ENCODE measurements around the gene SYTL3. TPM values are rescaled to one million over a fixed set of nuclear protein-coding genes. Genes with fewer than 3 reads are reported as not detected.

The SYTL3 gene
- total and polyA plus RNA-seq, 2 of the 8 experiments (the other 6 are each of a cell fraction or from before 2014, with no cell fraction given) = 0.27 to 0.99 TPM

GRCh38 chr6:158610319-158610968, 39.4 kb upstream of the SYTL3 start:
- DNase-seq (ENCODE audit: low read depth in 1 of 2, low spot score in 2 of 2) = no peak
- H3K79me1 ChIP-seq (ENCODE audit: low read depth, low read length) = no peaks in the 10 kb centered on the region; the same call in 1 of the 2 replicates
- 90% methylated on average over 9 of the region's 9 CpGs; no CpG with 5 or more reads in 1 of the 2 experiments for WGBS, 2 experiments (ENCODE audit: extremely low coverage in 1 of 2, insufficient coverage in 1 of 2, insufficient read length in 1 of 2, insufficient replicate concordance in 2 of 2, low coverage in 1 of 2, low lambda C conversion rate in 2 of 2, missing lambda C conversion rate in 1 of 2)
- no peak overlapping the region for H3K18ac ChIP-seq (ENCODE audit: extremely low read depth, low read length)
- peak overlapping the region; percentile 99; the same call in 1 of the 2 replicates for H2BK12ac ChIP-seq (ENCODE audit: low read depth, low read length)
- peaks cover 0 to 2% of the 10 kb centered on the region in 2 experiments for H4K20me1 ChIP-seq (replicated peaks in 1 of 2; ENCODE audit: control insufficient read depth in 1 of 2, insufficient read depth in 2 of 2, low read length in 2 of 2)
- no peak overlapping the region; the same call in 1 of the 2 replicates for H2BK5ac ChIP-seq (ENCODE audit: low read depth, low read length)
- peaks cover 0 to 6% of the 10 kb centered on the region in 2 experiments; a peak in 1 of 4 replicates for H3K79me2 ChIP-seq (ENCODE audit: control insufficient read depth in 1 of 2, insufficient read depth in 2 of 2, low read length in 2 of 2)
- H4K91ac ChIP-seq (replicated peaks; ENCODE audit: insufficient read length, low read length) = no peak overlapping the region
- no peak overlapping the region for H3K4ac ChIP-seq (replicated peaks; ENCODE audit: insufficient read length, low read depth, low read length)
- H3K4me3 ChIP-seq (ENCODE audit: extremely low read depth in 1 of 4, insufficient read depth in 2 of 4, low read depth in 3 of 4, low read length in 4 of 4) = no peak overlapping the region
- H2BK15ac ChIP-seq (ENCODE audit: low read length) = no peak overlapping the region
- H2BK120ac ChIP-seq (replicated peaks; ENCODE audit: low read depth, low read length) = no peak overlapping the region
- no peak overlapping the region for H3K14ac ChIP-seq (ENCODE audit: insufficient read length)
- no peak for TF ChIP-seq POLR2AphosphoS5 (IDR thresholded peaks at IDR 0.05; ENCODE audit: low read depth, low read length)
- no peak for TF ChIP-seq EP300 (IDR thresholded peaks at IDR 0.05; ENCODE audit: borderline replicate concordance in 1 of 2, low read depth in 2 of 2, low read length in 2 of 2)
- no peak for TF ChIP-seq TCF12 (IDR thresholded peaks at IDR 0.05; ENCODE audit: low read depth, low read length)
- TF ChIP-seq RAD21 (IDR thresholded peaks at IDR 0.05 in 1 of 2, conservative IDR thresholded peaks at IDR 0.05 in 1 of 2; ENCODE audit: low read depth in 2 of 2, low read length in 2 of 2) = no peak
- TF ChIP-seq EGR1 (IDR thresholded peaks at IDR 0.05; ENCODE audit: borderline replicate concordance, low read depth, low read length) = no peak
- no peak for TF ChIP-seq ZNF274 (IDR thresholded peaks at IDR 0.05; ENCODE audit: borderline replicate concordance, extremely low read depth, low read length)
- TF ChIP-seq CBX8 (IDR thresholded peaks at IDR 0.05; ENCODE audit: borderline replicate concordance, low read depth, low read length) = no peak
- TF ChIP-seq SP4 (IDR thresholded peaks at IDR 0.05; ENCODE audit: low read length) = no peak
- TF ChIP-seq KDM4A (IDR thresholded peaks at IDR 0.05; ENCODE audit: low read depth, low read length, severe bottlenecking) = no peak
- no peak for TF ChIP-seq RXRA (IDR thresholded peaks at IDR 0.05; ENCODE audit: insufficient read depth, low read depth, low read length)
- TF ChIP-seq SIX5 (IDR thresholded peaks at IDR 0.05; ENCODE audit: low read depth, low read length) = no peak
- no peak for TF ChIP-seq SUZ12 (IDR thresholded peaks at IDR 0.05; ENCODE audit: low read length)
- POLR2A ChIA-PET (ENCODE audit: partially characterized antibody) = interaction anchor here (1.0 to 2.2 kb wide), 7 partner anchors 10 to 73 kb away, joined by 3 to 13 read pairs (median 4); partner anchors contain the start of gene DYNLT1
- no peaks in the 10 kb centered on the region for H3K23me2 ChIP-seq (ENCODE audit: low read depth, low read length)
- H3K23ac ChIP-seq (ENCODE audit: insufficient read length) = no peak overlapping the region
- peak overlapping the region; percentile 86; the same call in 1 of the 2 replicates for H3K27ac ChIP-seq (ENCODE audit: low read depth, low read length)
- H4K8ac ChIP-seq (ENCODE audit: extremely low read depth, insufficient read depth, low read length) = no peak overlapping the region
- H2BK20ac ChIP-seq (ENCODE audit: low read length) = no peak overlapping the region
- no peak overlapping the region for H3K9ac ChIP-seq (replicated peaks in 1 of 4; ENCODE audit: extremely low read depth in 1 of 4, low read depth in 3 of 4, low read length in 3 of 4)
- H3K4me2 ChIP-seq (ENCODE audit: insufficient read depth in 1 of 2, low read depth in 2 of 2, low read length in 2 of 2) = peak overlapping the region in 1 of 2 experiments; percentile 94; a peak in 1 of 4 replicates
- no peak overlapping the region for H2AFZ ChIP-seq (ENCODE audit: low read length)
- no peak for FAIRE-seq
- H3K9me3 ChIP-seq (ENCODE audit: insufficient read depth in 2 of 2, low read depth in 1 of 2, low read length in 1 of 2) = no peaks in the 10 kb centered on the region
- H3K56ac ChIP-seq (replicated peaks; ENCODE audit: insufficient read length, low read depth, low read length) = no peak overlapping the region
- no peak overlapping the region for H4K5ac ChIP-seq (ENCODE audit: insufficient read length, low read depth, low read length)
- CTCF ChIA-PET (ENCODE audit: partially characterized antibody) = interaction anchor here (0.9 to 2.8 kb wide), 5 partner anchors 10 to 396 kb away, joined by 3 to 11 read pairs (median 5); no protein-coding TSS in a partner anchor
- no peak overlapping the region for H2AK5ac ChIP-seq (ENCODE audit: low read depth, low read length)
- H3K36me3 ChIP-seq (ENCODE audit: control insufficient read depth in 2 of 4, insufficient read depth in 4 of 4, low read length in 3 of 4) = peaks cover 17 to 45% (median 33%) of the 10 kb centered on the region in 4 experiments
- H3K4me1 ChIP-seq (replicated peaks in 1 of 4; ENCODE audit: control insufficient read depth in 3 of 4, insufficient read depth in 4 of 4, low read length in 3 of 4) = peaks cover 7 to 15% (median 10%) of the 10 kb centered on the region in 4 experiments; a peak in 5 of 7 replicates
- no peaks in the 10 kb centered on the region for H3K27me3 ChIP-seq (replicated peaks in 1 of 4; ENCODE audit: control insufficient read depth in 3 of 4, extremely low read depth in 1 of 4, insufficient read depth in 3 of 4, low read length in 3 of 4)
